NB4 (cell line): ENCODE data around the gene HOXA5.

Experiments
- CTCF ChIP-seq: IDR thresholded peaks from one replicate; pipeline ENCODE4 v1.5.1; 2012; ENCODE audit warnings: low read depth, low read length
- POLR2A ChIP-seq: IDR thresholded peaks from 2 replicates; pipeline ENCODE4 v1.6.1; 2011; ENCODE audit warnings: mild to moderate bottlenecking; ENCODE audit not compliant: insufficient read length; ENCODE audit errors: extremely low read depth

DNA sequence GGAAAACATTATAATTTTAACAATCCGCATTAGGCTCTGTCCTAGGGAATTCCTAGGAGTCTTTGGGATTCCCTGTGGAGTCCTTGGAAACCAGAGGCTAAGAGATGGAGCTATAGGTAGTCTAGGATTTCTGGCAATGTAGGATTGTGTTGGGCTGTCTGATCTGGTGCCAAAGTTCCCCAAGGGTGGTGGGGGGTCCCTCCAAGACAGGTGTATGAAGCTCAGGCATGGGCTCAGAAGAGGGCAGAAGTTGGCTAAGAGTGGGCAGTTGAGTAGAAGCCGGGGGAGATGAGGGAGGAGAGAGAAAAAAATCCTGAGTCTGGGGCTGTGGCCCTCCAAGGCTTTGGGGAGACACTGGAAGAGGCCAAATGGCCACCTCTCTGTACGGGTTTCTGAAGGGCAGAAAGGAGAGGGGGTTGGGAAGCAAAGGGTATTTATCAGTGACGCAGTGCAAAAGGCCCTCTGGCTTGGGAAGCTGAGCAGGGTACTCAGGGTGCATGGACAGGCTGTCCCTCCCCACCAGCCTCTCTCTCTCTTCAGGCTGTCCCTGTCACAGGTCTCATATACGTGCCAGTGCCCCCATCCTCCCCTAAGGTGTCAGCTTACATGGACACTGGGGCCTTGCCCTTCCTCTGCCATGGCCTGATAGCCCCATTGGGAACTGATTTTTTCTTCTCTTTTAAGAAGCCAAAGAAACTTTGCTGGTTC lies 3.2 kb upstream of the HOXA5 start:
- TF ChIP-seq POLR2A, result no peak
- no peak for TF ChIP-seq CTCF
